Liver (tissue), 9 donors: ENCODE data around the gene CAST. TPM values are rescaled to one million over a fixed set of nuclear protein-coding genes. Genes with fewer than 3 reads are reported as not detected.

ENCODE experiments used
- DNase-seq: peaks from one replicate; pipeline ENCODE4 v3.0.0-alpha.2; 2017; ENCODE audit warnings: low spot score
- H3K27ac ChIP-seq, 2 donors: one replicate each; pipeline ENCODE4 v1.7.0; 2013; ENCODE audit warnings: inconsistent platforms in 2 of 2, low read length in 2 of 2, control low read depth in 1 of 2, low read depth in 1 of 2, mild to moderate bottlenecking in 1 of 2
- H3K27me3 ChIP-seq, 4 donors: one replicate each; pipeline versions ENCODE4 v1.6.1 to v1.7.0; 2013; ENCODE audit warnings: low read length in 3 of 4, inconsistent platforms in 1 of 4, mild to moderate bottlenecking in 1 of 4, moderate library complexity in 1 of 4; ENCODE audit not compliant: control insufficient read depth in 4 of 4, insufficient read depth in 4 of 4
- H3K36me3 ChIP-seq, 4 donors: one replicate each; pipeline versions ENCODE4 v1.6.1 to v1.7.0; 2013; ENCODE audit warnings: low read length in 3 of 4, mild to moderate bottlenecking in 3 of 4, low read depth in 1 of 4, moderate library complexity in 1 of 4; ENCODE audit not compliant: control insufficient read depth in 4 of 4, insufficient read depth in 3 of 4
- H3K4me1 ChIP-seq, 4 donors: one replicate each; pipeline versions ENCODE4 v1.6.1 to v1.7.0; 2013; ENCODE audit warnings: low read length in 3 of 4, mild to moderate bottlenecking in 3 of 4, moderate library complexity in 1 of 4; ENCODE audit not compliant: control insufficient read depth in 4 of 4, insufficient read depth in 4 of 4
- H3K4me3 ChIP-seq, 3 donors: one replicate each; pipeline versions ENCODE4 v1.6.1 to v1.7.0; 2013; ENCODE audit warnings: low read length in 3 of 3, control low read depth in 1 of 3, low read depth in 1 of 3, mild to moderate bottlenecking in 1 of 3
- H3K9ac ChIP-seq, 2 donors: one replicate each; pipeline ENCODE4 v1.7.0; 2013; ENCODE audit warnings: low read length in 2 of 2, mild to moderate bottlenecking in 2 of 2, moderate library complexity in 2 of 2, control low read depth in 1 of 2, low read depth in 1 of 2
- H3K9me3 ChIP-seq, 4 donors: one replicate each; pipeline versions ENCODE4 v1.6.1 to v1.7.0; 2013; ENCODE audit warnings: low read length in 3 of 4; ENCODE audit not compliant: control insufficient read depth in 4 of 4
- EGR1 ChIP-seq, 2 donors: IDR thresholded peaks; 2 replicates each; pipeline ENCODE4 v1.6.1; 2016 to 2018; ENCODE audit warnings: antibody characterized with exemption in 2 of 2, low read depth in 2 of 2
- FOXA1 ChIP-seq: IDR thresholded peaks from 2 replicates; pipeline ENCODE4 v1.6.1; 2016; ENCODE audit warnings: antibody characterized with exemption
- FOXA2 ChIP-seq: IDR thresholded peaks from 2 replicates; pipeline ENCODE4 v1.6.1; 2016; ENCODE audit warnings: antibody characterized with exemption
- GABPA ChIP-seq, 2 donors: IDR thresholded peaks in 1 of 2; conservative IDR thresholded peaks in 1 of 2; 2 replicates each; pipeline ENCODE4 v1.6.1; 2016; ENCODE audit warnings: antibody characterized with exemption in 2 of 2, mild to moderate bottlenecking in 1 of 2, moderate library complexity in 1 of 2
- HNF4A ChIP-seq, 2 donors: conservative IDR thresholded peaks; 2 replicates each; pipeline ENCODE4 v1.6.1; 2016; ENCODE audit warnings: antibody characterized with exemption in 2 of 2, mild to moderate bottlenecking in 2 of 2
- HNF4G ChIP-seq: IDR thresholded peaks from 2 replicates; pipeline ENCODE4 v1.6.1; 2016; ENCODE audit warnings: antibody characterized with exemption
- JUND ChIP-seq, 2 donors: IDR thresholded peaks; 2 replicates each; pipeline ENCODE4 v1.6.1; 2016; ENCODE audit warnings: antibody characterized with exemption in 2 of 2
- MAX ChIP-seq: IDR thresholded peaks from 2 replicates; pipeline ENCODE4 v1.6.1; 2016; ENCODE audit warnings: antibody characterized with exemption
- NR2F2 ChIP-seq: IDR thresholded peaks from 2 replicates; pipeline ENCODE4 v1.6.1; 2016; ENCODE audit warnings: antibody characterized with exemption
- RAD21 ChIP-seq, 2 donors: IDR thresholded peaks; 2 replicates each; pipeline ENCODE4 v1.6.1; 2016; ENCODE audit warnings: antibody characterized with exemption in 2 of 2, mild to moderate bottlenecking in 2 of 2
- RXRA ChIP-seq, 2 donors: IDR thresholded peaks; 2 replicates each; pipeline ENCODE4 v1.6.1; 2017 to 2018; ENCODE audit warnings: antibody characterized with exemption in 2 of 2, mild to moderate bottlenecking in 1 of 2
- SP1 ChIP-seq: IDR thresholded peaks from 2 replicates; pipeline ENCODE4 v1.6.1; 2018; ENCODE audit warnings: antibody characterized with exemption, mild to moderate bottlenecking
- TAF1 ChIP-seq: conservative IDR thresholded peaks from 2 replicates; pipeline ENCODE4 v1.6.1; 2016; ENCODE audit warnings: antibody characterized with exemption, mild to moderate bottlenecking
- YY1 ChIP-seq: IDR thresholded peaks from 2 replicates; pipeline ENCODE4 v1.6.1; 2016; ENCODE audit warnings: antibody characterized with exemption, mild to moderate bottlenecking
- ZBTB33 ChIP-seq: IDR thresholded peaks from 2 replicates; pipeline ENCODE4 v1.6.1; 2016; ENCODE audit warnings: antibody characterized with exemption
- WGBS: extraction: QIAGEN DNeasy Blood & Tissue Kit; methylation state at CpG from one replicate; pipeline ENCODE4 v1.1.7; 2013; 5-methylcytosine and 5-hydroxymethylcytosine counted together
- polyA plus RNA-seq, 2 donors: library from polyadenylated mRNA; stranded (reverse) in 1 of 2; unstranded in 1 of 2; fragments of 200-250 nt in 1 of 2; fragments of >200 nt in 1 of 2; fragmentation: Nextera tagmentation in 1 of 2; extraction: Ambion mirVana in 1 of 2; gene quantifications; one replicate each; pipeline versions ENCODE4 v1.2.1 to v1.2.3, GENCODE V29; 2013 to 2015
- total RNA-seq, 2 donors: library from RNA; depleted of rRNA; stranded (reverse); fragments of >200 nt; gene quantifications; one replicate each; pipeline ENCODE4 v1.2.3, GENCODE V29; 2014
- TF ChIP-seq, protein P1 (sequence below): IDR thresholded peaks from 2 replicates; pipeline ENCODE4 v1.6.1; 2016; ENCODE audit warnings: antibody characterized with exemption
- TF ChIP-seq, protein P2 (sequence below): IDR thresholded peaks from 2 replicates; pipeline ENCODE4 v1.6.1; 2016; ENCODE audit warnings: antibody characterized with exemption, mild to moderate bottlenecking
- TF ChIP-seq, protein P3 (sequence below): fragments of 150-350 bp; IDR thresholded peaks from 2 replicates; pipeline ENCODE4 v1.5.1; 2017; ENCODE audit warnings: improper control_type of control experiment, low read depth, low read length; ENCODE audit not compliant: missing input control
- donor health status: healthy.
- donor health status: healthy.
- donor health status: healthy.
- donor health status: healthy.
- donor health status: healthy.

The CAST gene
- total and polyA plus RNA-seq, 4 donors = 43.3 to 126 (median 81.0) TPM

- no peak for DNase-seq
- H3K9ac ChIP-seq = no peak overlapping the region
- peaks cover 4 to 68% (median 54%) of the 10 kb centered on the region in 4 donors for H3K36me3 ChIP-seq
- H3K27ac ChIP-seq = no peak overlapping the region
- TF ChIP-seq FOXA2 (no peak), EGR1 (IDR thresholded peaks at IDR 0.05; ENCODE audit: low read depth in 2 of 2) (no peak), ZBTB33 (no peak), FOXA1 (no peak), JUND (IDR thresholded peaks at IDR 0.05) (no peak), GABPA (IDR thresholded peaks at IDR 0.05 in 1 of 2, conservative IDR thresholded peaks at IDR 0.05 in 1 of 2) (no peak), RAD21 (IDR thresholded peaks at IDR 0.05) (no peak), SP1 (no peak), TAF1 (no peak), MAX (no peak), HNF4G (no peak), RXRA (IDR thresholded peaks at IDR 0.05) (no peak), YY1 (no peak)
- TF ChIP-seq, protein P1, sequence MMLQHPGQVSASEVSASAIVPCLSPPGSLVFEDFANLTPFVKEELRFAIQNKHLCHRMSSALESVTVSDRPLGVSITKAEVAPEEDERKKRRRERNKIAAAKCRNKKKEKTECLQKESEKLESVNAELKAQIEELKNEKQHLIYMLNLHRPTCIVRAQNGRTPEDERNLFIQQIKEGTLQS = no peak
- TF ChIP-seq, protein P2, sequence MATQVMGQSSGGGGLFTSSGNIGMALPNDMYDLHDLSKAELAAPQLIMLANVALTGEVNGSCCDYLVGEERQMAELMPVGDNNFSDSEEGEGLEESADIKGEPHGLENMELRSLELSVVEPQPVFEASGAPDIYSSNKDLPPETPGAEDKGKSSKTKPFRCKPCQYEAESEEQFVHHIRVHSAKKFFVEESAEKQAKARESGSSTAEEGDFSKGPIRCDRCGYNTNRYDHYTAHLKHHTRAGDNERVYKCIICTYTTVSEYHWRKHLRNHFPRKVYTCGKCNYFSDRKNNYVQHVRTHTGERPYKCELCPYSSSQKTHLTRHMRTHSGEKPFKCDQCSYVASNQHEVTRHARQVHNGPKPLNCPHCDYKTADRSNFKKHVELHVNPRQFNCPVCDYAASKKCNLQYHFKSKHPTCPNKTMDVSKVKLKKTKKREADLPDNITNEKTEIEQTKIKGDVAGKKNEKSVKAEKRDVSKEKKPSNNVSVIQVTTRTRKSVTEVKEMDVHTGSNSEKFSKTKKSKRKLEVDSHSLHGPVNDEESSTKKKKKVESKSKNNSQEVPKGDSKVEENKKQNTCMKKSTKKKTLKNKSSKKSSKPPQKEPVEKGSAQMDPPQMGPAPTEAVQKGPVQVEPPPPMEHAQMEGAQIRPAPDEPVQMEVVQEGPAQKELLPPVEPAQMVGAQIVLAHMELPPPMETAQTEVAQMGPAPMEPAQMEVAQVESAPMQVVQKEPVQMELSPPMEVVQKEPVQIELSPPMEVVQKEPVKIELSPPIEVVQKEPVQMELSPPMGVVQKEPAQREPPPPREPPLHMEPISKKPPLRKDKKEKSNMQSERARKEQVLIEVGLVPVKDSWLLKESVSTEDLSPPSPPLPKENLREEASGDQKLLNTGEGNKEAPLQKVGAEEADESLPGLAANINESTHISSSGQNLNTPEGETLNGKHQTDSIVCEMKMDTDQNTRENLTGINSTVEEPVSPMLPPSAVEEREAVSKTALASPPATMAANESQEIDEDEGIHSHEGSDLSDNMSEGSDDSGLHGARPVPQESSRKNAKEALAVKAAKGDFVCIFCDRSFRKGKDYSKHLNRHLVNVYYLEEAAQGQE = no peak
- TF ChIP-seq, protein P3, sequence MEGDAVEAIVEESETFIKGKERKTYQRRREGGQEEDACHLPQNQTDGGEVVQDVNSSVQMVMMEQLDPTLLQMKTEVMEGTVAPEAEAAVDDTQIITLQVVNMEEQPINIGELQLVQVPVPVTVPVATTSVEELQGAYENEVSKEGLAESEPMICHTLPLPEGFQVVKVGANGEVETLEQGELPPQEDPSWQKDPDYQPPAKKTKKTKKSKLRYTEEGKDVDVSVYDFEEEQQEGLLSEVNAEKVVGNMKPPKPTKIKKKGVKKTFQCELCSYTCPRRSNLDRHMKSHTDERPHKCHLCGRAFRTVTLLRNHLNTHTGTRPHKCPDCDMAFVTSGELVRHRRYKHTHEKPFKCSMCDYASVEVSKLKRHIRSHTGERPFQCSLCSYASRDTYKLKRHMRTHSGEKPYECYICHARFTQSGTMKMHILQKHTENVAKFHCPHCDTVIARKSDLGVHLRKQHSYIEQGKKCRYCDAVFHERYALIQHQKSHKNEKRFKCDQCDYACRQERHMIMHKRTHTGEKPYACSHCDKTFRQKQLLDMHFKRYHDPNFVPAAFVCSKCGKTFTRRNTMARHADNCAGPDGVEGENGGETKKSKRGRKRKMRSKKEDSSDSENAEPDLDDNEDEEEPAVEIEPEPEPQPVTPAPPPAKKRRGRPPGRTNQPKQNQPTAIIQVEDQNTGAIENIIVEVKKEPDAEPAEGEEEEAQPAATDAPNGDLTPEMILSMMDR = no peak
- 92% methylated on average over 5 of the region's 5 CpGs for WGBS
- H3K27me3 ChIP-seq = no peaks in the 10 kb centered on the region
- no peaks in the 10 kb centered on the region for H3K4me1 ChIP-seq
- no peaks in the 10 kb centered on the region for H3K9me3 ChIP-seq
- H3K4me3 ChIP-seq = no peak overlapping the region
Measured at GRCh38 chr5:96755851-96756250, 93.7 kb downstream of the CAST start.

DNA sequence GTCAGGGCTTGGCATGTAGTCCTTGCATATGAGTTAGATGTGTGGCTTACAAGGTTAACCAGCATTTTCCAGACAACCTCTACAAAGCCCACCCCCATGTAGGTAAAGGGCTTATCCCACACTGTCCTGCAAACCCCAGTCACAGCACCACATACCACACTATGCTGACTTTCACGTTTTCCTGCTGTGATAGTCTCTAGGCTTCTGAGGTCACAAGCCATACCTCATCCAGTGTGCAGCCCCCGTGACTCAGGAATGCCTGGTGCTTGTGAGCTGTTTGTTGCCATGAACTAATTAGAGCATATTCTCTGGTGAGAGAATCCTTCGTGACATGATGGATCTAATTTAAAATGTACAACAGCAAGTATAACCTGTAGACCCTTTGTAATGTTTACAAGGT is 94.8 kb downstream of the CAST start:
- WGBS = 80% methylated on average over 3 of the region's 3 CpGs
- Histone ChIP-seq H3K9me3 (no peaks in the 10 kb centered on the region), H3K36me3 (peaks cover 6 to 61% (median 53%) of the 10 kb centered on the region in 4 donors), H3K27me3 (no peaks in the 10 kb centered on the region), H3K27ac (no peak overlapping the region), H3K4me1 (no peaks in the 10 kb centered on the region), H3K4me3 (no peak overlapping the region), H3K9ac (no peak overlapping the region)
- no peak for DNase-seq
- TF ChIP-seq YY1 = no peak
- no peak for TF ChIP-seq NR2F2
- TF ChIP-seq RAD21 (IDR thresholded peaks at IDR 0.05) = no peak
- no peak for TF ChIP-seq FOXA2
- no peak for TF ChIP-seq GABPA (IDR thresholded peaks at IDR 0.05 in 1 of 2, conservative IDR thresholded peaks at IDR 0.05 in 1 of 2)
- TF ChIP-seq, protein P1 = no peak
- TF ChIP-seq, protein P3 = no peak
- TF ChIP-seq, protein P2 = no peak
- TF ChIP-seq HNF4A (conservative IDR thresholded peaks at IDR 0.05) = no peak
- no peak for TF ChIP-seq RXRA (IDR thresholded peaks at IDR 0.05)
